HG02938 (cell line): ENCODE measurements around the gene CHD5.
"Not testable (repeated sequence)": the region's sequence is repeated elsewhere in the genome, so short reads cannot be mapped to it uniquely, and the experiment has no call there.

Experiments used
- ATAC-seq: cut with Tn5 transposase; IDR thresholded peaks from one replicate; pipeline ENCODE4 v1.9.1; 2021; ENCODE audit warnings: mild to moderate bottlenecking, moderate library complexity; ENCODE audit not compliant: unreplicated experiment

CHD5 gene

DNA sequence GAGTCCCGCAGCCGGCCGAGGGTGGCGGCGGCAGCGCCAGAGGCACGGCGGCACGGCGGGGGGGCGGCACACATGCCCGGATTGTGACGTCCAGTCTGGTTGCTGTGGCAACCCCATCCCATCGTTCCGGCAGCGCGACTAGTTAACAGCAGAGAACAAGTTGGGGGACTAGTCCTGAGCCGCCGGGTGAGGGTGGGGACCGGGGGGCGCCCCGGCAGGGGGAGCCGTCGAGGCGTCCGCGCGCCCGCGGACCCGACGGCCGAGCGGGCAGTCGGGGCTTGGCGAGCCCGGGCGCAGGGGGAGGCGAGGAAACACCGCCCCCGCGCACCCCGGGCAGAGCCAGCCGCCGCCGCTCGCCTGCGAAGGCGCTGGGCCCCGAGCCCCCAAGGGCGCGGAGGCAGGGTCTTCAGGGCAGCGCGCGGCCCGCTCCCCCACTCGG lies at the start of gene CHD5:
CHD5 (minus strand) TSS at position 54 of the 439 bp plus-strand sequence. CDS start 298 bp downstream, outside the sequence.
- ATAC-seq: no peak

DNA sequence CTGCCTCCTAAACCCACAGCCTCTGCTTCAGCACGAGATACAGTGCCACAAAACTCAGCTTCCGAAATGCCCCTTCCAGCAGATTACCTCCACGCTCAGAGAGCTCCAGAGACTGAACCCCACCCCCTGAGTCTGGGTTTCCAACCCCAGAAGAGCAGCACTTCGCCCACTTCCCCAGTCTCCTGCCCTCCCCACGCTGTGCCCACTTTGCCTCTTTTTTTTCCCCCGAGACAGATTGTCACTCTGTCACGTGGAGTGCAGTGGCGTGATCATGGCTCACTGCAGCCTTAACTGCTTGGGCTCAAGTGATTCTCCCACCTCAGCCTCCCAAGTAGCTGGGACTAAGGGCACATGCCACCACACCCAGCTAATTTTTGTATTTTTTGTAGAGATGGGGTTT lies 45.5 kb upstream of the CHD5 start:
- ATAC-seq: no peak

DNA sequence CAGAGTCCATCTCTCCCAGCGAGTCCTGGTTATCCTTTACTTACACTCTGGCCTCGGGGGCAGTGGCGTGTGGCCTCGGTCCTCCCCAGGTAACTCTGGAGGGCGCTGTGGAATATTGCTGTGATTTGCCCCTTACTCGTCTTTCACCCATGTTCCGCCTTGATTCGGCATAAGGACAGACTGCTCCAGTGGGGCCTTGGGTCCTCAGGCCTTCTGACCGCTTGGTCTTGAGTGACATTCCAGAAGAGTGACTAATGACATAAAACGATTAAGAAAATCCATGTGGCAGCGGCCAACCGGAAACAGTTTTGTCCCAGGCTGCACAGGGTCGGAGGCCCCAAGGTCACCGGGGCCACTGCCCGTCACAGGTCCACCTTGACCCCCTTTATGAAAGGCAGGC lies 44.6 kb upstream of the CHD5 start:
- no peak for ATAC-seq

DNA sequence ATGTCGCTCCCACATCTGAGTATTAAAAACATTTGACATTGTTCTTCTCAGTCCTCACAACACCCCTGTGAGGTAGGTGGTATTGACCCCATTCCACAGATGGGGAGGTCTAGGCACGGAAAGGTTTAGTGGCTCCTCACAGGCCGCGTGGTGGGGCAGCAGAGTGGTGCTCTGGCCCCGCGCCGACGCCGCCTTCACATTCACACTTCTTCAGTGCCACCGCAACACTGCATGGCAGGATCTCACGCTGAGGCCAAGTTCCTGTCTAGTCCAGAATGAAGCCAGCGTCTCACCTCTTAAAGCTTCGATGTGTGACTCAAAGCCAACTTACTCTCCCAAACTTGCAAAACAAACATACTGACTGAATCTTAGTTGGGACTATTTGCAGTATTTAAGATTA lies 43.5 kb upstream of the CHD5 start:
- ATAC-seq: no peak

DNA sequence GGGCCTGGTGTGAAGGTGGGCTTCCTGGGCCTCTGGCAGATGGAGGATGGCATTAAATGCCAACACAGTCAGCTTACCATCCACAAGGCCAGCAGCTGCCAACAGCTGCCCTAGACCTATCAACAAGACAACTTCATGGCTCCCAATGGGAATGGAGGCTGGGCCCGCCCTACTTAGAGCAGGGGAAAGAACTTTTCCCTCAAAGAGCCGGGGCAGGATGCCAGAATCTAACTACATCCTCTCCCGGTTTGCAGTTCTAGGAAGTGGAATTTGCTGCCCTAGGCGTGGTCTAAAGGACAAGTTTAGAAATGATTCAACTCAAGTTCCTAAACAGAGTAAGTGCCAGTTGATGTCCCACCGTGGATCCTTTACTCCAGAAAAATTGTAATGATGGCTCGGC lies 42.5 kb upstream of the CHD5 start:
- no peak for ATAC-seq

DNA sequence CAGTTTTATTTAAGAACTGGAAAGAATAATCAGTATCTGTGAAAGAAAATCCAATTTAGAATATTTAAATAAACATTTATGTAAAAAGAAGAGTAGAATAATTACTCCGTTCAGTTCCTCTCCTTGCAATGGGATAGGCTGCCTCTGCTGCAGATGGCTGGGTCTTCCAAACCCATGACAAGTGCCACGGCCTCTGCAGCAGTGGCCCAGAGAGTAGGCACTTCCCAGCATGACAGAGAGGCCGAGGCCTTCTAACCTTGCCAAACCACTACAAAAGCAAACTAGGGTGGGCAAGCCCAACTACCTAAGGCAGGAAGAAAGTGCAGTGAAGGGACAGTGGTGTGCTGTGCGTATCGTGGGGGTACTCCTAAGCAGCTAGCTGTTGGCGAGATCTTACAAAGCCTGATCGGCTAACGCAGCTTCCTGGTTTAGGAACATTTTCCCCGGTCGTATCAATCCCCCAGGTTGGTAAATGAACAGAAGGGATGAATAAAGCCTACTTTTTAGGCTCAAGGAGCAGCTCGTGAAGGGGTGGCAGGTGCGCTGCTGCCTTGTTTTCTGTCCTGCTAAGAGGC lies 41.2 kb upstream of the CHD5 start:
- ATAC-seq: no peak

DNA sequence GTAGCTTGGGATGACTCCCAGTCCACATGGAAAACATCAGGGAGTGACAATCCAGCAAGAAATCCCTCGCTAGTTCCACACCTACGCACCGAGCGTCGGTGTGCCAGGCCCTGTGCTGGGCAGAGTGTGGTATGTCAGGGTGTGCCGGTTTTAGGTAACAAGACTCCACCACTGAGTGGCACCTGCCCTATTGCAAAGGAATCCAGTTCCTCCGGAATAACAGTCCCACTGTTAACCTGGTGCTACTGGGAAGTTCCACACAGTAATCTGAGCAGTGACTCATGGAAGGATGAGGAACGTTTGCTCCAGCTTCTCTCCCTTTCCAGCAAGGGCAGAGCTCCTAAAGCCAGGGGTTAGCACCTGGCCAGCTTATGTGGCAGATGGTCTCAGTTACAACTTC lies 40.1 kb upstream of the CHD5 start:
- ATAC-seq: no peak

DNA sequence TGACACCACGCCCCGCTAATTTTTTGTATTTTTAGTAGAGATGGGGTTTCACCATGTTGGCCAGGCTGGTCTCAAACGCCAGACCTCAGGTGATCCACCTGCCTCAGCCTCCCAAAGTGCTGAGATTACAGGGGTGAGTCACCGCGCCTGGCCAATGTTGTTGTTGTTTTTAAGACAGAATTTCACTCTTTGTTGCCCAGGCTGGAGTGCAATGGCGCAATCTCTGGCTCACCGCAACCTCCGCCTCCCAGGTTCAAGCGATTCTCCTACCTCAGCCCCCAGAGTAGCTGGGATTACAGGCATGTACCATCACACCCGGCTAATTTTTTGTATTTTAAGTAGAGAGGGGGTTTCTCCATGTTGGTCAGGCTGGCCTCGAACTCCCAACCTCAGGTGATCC lies 39.5 kb upstream of the CHD5 start:
- ATAC-seq: not testable (repeated sequence)

DNA sequence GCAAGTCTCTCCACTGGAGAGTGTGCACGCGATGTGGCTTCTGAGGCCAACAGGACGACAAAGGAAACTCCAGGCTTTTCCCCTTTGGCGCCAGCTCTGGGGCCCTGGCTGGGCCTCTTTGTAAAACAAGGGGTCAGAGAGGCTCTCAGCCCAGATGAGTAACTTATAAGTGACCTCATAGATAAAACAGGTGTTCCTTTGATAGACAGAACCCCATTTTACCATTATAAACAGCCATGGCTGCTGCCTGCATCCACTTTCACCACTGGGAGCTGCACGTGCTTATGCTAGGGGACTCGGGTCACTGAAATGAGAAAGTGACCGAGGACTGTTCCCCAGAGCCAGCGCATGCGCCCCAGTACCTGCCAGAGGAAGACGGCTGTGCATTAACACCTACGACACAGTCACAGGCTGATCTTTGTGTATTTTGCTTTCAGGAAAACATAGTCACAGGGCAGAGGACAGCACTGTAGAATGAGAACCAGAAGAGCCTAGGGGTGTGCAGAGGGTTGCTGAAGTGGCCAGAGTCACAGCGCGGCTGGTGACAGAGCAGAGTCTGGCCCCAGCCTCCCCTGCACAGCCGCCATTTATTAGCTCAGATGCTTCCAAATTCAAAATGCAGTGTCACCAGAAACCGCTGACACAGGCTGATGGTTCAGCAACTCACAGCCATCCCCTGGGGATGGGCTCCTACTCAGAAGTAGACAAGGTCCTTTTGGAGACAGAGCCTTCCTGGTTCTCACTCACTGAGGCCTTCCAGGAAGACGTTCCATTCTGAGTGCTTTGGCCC lies 38.4 kb upstream of the CHD5 start:
- ATAC-seq: no peak

DNA sequence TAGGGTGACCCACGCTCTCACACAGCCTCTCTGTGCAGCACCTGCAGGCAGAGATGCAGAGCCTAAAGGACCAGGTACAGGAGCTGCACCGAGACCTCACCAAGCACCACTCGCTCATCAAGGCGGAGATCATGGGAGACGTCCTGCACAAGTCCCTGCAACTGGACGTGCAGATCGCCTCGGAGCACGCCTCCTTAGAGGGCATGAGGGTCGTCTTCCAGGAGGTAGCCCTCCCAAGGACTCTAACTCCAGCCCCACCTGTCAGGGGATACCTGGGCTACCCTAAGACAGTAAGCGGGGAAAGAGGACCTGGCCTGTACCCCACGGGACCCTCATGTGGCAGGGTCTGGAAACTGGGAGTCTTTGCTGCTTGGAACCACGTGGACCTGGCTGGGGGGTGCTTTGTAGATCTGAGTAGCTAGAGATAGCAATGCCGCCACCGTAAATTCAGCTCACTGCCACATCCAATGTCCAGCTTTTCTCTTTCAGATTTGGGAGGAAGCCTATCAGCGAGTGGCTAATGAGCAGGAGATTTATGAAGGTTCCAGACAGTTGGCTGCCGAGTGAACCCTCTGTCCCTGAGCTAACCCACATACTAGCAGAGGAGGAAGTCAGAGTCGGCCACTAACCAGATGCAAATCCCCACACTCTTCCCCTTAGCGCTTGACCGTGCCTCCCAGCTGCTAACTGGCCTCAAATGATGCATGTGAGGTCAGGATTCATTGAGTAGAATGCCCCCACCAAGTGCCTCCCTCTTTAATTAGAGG lies 32.3 kb upstream of the CHD5 start:
- ATAC-seq: no peak

DNA sequence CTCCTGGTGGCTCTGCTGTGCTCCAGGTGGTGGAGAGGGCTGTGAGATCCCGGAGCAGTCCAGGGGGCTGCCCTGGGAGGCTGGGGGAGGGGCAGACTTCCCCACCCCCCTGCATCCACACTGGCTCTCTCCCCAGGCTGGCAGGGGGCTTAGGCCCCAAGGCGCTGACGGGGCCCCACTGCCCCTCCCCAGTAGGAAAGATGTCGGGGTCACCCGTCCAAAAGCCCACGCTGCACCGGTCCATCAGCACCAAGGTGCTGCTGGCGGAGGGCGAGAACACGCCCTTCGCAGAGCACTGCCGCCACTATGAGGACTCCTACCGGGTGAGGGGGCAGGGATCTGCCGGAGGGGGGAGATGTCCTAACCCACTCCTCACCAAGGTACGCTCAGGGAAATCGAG lies 31.6 kb upstream of the CHD5 start:
- no peak for ATAC-seq

DNA sequence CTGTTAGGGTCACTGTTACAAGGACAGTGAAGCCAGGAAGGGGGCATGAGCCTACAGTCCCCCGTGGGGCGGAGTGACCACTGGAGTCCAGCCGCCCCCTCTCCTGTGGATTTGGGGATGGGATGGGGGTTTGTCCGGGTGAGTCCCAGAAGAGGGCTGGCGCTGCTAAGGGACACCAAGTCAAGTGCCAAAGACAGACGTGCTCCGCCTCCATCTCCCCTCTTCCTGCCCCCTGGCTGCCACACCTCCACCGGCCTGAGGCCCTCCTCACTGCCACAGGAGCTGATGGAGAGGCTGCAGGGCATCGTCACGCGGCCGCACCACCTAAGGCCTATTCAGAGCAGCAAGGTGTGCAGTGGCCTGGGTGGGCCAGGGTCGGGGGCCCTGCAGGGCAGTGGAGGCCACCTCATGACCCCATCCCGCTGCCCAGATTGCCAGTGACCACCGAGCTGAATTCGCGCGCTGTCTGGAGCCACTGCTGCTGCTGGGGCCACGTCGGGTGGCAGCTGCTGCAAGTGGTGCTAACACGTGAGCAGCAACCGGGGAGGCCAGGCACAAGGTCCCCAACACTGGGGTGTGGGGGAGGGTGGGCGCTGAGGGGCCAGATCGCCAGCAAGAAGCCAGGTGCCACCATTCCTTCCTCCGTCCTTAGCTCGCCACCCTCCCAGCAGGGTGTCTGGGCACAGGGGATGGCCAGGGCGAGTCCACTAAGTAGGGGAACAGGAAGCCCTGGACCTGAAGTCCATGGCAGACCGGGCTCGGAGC lies 30.7 kb upstream of the CHD5 start:
- no peak for ATAC-seq

DNA sequence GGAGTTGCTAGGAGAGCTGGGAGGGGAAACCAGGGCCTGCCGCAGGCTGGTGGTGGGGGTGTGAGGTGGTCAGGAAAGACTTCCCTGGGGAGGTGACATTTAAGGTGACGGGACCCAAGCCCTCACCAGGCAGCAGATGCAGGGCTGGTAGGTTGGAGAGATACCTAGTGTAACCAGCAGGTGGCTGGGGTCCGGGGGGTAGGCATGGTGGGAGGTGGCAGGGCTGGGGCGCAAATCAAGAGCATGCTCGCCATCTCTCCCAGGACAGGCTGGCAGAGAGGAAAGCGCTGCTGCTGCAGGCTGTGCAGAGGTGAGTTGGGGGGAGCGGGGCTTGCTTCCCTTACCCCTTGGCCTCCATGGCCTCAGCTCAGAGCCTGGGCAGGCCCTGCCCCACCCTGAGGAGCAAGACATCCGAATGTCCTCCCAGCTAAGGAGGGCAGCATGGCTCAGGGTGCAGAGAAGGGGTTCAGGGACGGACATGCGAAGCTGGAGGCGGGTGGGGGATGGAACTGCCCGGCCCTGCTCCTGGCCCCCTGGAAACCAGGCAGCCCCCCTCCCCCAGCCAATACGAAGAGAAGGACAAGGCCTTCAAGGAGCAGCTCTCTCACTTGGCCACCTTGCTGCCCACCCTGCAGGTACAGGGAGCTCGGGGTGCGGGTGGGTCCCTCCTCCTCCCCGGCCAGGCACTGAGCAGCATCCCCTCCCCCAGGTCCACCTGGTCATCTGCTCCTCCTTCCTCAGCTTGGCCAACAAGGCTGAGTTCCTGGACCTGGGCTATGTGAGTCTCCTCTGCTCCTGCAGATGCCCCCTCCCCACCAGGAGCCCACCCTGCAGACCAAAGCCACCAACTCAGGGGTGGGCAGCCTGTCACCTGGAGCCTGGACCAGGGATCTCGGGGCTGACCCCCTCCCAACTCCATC lies 29.8 kb upstream of the CHD5 start:
- ATAC-seq: no peak

DNA sequence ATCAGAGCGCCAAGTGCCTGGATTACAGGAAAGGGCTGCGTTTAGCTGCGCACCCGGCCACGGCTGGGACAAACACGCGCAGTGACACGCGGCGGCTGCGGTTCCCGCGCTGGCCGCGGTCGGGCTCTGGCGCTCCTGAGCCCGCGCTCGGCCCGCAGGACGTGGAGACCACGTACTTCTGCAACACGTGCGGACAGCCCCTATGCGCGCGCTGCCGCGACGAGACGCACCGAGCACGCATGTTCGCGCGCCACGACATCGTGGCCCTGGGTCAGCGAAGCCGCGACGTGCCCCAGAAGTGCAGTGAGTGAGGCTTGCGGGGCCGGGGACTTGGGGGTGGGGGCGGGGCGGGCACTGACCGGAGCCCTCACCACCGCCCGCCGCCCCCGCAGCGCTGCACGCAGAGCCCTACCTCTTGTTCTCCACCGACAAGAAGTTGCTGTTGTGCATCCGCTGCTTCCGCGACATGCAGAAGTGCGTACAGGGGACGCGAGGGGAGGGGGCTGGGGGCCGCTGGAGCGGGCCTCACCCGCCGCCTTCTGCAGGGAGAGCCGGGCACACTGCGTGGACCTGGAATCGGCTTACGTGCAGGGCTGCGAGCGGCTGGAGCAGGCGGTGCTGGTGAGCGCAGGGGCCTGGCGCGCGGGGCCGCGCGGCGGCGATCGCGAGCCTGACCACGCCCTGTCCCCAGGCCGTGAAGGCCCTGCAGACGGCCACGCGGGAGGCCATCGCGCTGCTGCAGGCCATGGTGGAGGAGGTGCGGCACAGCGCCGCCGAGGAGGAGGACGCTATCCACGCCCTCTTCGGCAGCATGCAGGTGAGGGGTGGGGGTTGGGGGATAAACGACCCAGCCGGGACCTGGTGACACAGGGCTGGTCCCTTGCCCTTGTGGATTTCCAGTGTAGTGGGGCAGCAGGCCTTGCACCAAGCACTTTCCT lies 28.9 kb upstream of the CHD5 start:
- peak; percentile 38 for ATAC-seq

DNA sequence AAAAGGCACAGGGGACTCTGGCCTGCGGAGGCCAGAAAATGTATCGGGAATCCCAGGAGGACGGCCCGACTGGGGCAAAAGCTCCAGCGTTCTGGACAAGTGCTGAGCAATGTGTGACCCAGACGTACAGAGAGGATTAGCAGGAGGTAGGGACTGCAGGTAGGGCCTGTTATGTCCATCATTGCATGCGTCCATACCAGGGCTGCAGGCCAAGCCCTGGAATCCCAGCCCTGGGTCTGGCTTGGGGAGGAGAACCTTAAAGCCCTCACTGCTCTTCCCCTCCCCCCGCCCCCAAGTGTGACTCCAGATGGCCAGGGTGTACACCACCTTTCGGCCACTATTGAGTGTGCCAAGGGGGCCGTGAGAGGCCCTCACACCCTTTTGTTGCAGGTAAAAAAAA lies 27.8 kb upstream of the CHD5 start:
- no peak for ATAC-seq

DNA sequence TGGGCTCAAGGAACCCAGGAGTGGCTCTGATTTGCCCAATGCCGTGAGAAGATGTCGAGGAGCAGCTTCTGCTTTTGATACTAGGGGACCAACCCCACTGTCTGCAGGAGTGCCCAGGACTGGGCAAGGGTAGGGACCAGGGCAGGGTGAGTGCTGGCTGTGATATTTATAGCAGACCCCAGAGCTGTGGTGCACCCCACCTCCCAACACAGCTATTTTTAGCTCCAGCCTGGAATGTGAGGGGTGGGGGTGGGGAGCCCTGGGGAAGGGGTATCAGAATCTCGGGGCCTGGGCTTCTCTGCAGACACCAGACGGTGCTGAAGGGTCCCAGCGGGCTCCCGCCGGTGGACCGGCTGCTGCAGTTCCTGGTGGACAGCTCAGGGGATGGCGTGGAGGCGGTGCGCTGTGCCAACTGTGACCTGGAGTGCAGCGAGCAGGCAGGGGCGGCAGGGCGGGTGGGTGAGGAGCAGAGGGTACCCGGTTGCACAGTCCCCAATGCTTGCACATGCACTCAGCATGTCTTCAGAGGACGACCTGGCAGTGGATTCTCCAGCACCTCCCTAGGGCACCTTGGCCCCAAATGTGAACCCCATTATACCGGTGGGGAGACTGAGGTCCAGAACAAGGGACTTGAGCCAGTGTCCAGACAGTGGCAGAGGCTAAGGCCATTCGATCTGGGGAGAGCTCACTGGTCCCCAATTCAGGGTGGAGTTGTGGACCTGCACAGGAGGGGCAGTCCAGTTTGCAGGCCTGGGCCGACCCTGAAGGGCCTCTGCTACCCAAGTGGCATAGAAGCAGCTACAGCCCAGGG lies 27.2 kb upstream of the CHD5 start:
- no peak for ATAC-seq

DNA sequence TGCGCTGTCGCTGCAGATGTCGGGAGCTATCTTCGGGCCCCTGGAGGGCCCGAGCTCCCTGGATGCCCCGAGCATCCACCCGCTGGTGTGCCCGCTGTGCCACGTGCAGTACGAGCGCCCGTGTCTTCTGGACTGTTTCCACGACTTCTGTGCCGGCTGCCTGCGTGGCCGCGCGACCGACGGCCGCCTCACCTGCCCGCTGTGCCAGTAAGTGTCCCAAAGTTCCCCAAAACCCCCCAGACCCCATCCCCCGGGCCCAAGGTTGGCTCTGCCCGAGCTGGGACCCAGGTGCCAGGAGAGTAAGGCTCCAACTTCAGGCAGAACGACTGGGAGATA lies 26.4 kb upstream of the CHD5 start:
- ATAC-seq: no peak

DNA sequence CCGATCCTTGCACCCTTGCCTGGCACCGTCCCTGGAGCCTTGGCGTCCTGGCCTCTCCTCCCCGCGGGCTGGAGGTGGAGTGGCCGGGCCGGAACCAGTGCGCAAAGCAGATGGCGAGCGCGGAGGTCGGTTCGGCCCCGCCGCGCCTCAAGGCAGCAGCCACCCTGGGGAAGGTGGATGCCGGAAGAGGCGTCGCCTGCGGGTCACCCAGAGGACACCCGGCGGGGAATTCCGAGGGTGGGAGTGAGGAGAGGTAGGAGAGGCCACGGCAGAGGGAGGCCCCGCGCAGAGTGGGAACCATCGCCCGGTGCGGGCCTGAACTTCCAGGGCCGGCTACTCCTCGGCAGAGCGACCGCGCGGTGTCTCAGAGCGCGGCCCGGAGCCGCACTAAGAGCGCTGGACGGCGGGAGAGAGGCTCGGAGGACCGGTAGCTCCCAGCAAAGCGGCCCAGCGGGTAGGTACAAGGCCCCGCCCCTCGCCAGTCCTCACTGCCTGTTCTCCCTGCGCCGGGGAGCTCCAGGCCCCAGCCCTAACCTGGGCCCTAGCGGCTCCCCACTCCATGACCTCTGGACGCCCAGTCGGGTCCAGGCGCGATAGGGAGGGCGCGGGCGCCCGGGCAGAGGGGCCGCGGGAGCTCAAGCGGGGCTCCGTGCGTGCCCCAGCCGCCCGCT lies 25.9 kb upstream of the CHD5 start, which contains the start of gene RNF207:
RNF207 (plus strand) TSS at position 271 of the 671 bp plus-strand sequence. CDS start 417 bp downstream, outside the sequence.
- ATAC-seq: no peak
